GM18909 (cell line): Measurements from ENCODE around the gene USP11.
A peak's percentile ranks its signal among the peaks of the same experiment; 100 is the strongest.

Experiments
- ATAC-seq: cut with Tn5 transposase; IDR thresholded peaks from one replicate; pipeline ENCODE4 v1.9.1; 2021; ENCODE audit warnings: mild to moderate bottlenecking; ENCODE audit not compliant: unreplicated experiment, poor library complexity

USP11 gene

GRCh38 chrX:47232803-47233332, at the start of gene USP11:
Gene USP11 (plus strand): TSS chrX:47233009. CDS start chrX:47233044, 35 bp downstream.
- ATAC-seq, result peak; percentile 19

- ATAC-seq, result no peak
These were observed 48.3 kb upstream of the USP11 start for GRCh38 chrX:47184486-47184885.

- ATAC-seq, result no peak
These were observed 47.6 kb upstream of the USP11 start for GRCh38 chrX:47185241-47185640.

GRCh38 chrX:47186096-47186740, 46.6 kb upstream of the USP11 start:
- ATAC-seq, result no peak

- no peak for ATAC-seq
These were observed 45.6 kb upstream of the USP11 start for GRCh38 chrX:47187106-47187677.

GRCh38 chrX:47189906-47190305, 42.9 kb upstream of the USP11 start:
- ATAC-seq, result no peak

GRCh38 chrX:47190445-47191269, 42.2 kb upstream of the USP11 start:
- ATAC-seq, result peak; percentile 57

- no peak for ATAC-seq
These were observed 41.5 kb upstream of the USP11 start for GRCh38 chrX:47191331-47191730.

- no peak for ATAC-seq
These were observed 40.9 kb upstream of the USP11 start for GRCh38 chrX:47191806-47192401.

GRCh38 chrX:47193475-47194193, 39.2 kb upstream of the USP11 start, which contains the start of gene UBA1:
Gene UBA1 (plus strand): TSS chrX:47193829. CDS start chrX:47198803, 4,974 bp downstream.
- peak; percentile 85 for ATAC-seq

- ATAC-seq, result no peak
These were observed 38.5 kb upstream of the USP11 start for GRCh38 chrX:47194194-47194787.

- no peak for ATAC-seq
These were observed 36.7 kb upstream of the USP11 start for GRCh38 chrX:47196098-47196497.

- no peak for ATAC-seq
These were observed 35.3 kb upstream of the USP11 start for GRCh38 chrX:47197526-47197925.

GRCh38 chrX:47198026-47198686, 34.7 kb upstream of the USP11 start:
- no peak for ATAC-seq

- no peak for ATAC-seq
These were observed 34.1 kb upstream of the USP11 start for GRCh38 chrX:47198687-47199080.

- ATAC-seq, result no peak
These were observed 33.5 kb upstream of the USP11 start for GRCh38 chrX:47199286-47199685.

GRCh38 chrX:47200385-47201150, 32.2 kb upstream of the USP11 start:
- no peak for ATAC-seq

GRCh38 chrX:47201345-47201944, 31.4 kb upstream of the USP11 start:
- no peak for ATAC-seq
